Uterus (tissue), 4 donors: ENCODE data around the gene SYNRG. TPM values are rescaled to one million over a fixed set of nuclear protein-coding genes. Genes with fewer than 3 reads are reported as not detected.

Experiments
- DNase-seq, 2 donors: peaks; one replicate each; pipeline ENCODE4 v3.0.0-alpha.2; 2019 to 2020
- H3K27ac ChIP-seq, 2 donors: fragments of 200-600 bp; sonication (generic); 1 replicate in 1 of 2; 2 replicates in 1 of 2; pipeline ENCODE4 v1.5.1; 2016 to 2018
- H3K27me3 ChIP-seq, 2 donors: fragments of 200-600 bp; sonication (generic); one replicate each; pipeline ENCODE4 v1.5.1; 2018 to 2019; ENCODE audit warnings: control low read depth in 1 of 2
- H3K36me3 ChIP-seq, 2 donors: fragments of 200-600 bp; sonication (generic); one replicate each; pipeline ENCODE4 v1.5.1; 2019; ENCODE audit warnings: control low read depth in 1 of 2
- H3K4me1 ChIP-seq, 2 donors: fragments of 200-600 bp; sonication (generic); one replicate each; pipeline ENCODE4 v1.5.1; 2018 to 2019; ENCODE audit warnings: control low read depth in 1 of 2
- H3K4me3 ChIP-seq, 2 donors: fragments of 200-600 bp; sonication (generic); 1 replicate in 1 of 2; 2 replicates in 1 of 2; pipeline ENCODE4 v1.5.1; 2018 to 2019; ENCODE audit warnings: mild to moderate bottlenecking in 1 of 2
- H3K9me3 ChIP-seq, 2 donors: fragments of 200-600 bp; sonication (generic); one replicate each; pipeline ENCODE4 v1.5.1; 2019; ENCODE audit warnings: control low read depth in 1 of 2
- CTCF ChIP-seq, 4 experiments: fragments of 200-600 bp in 2 of 4; fragments of 450-650 bp in 2 of 4; sonication (generic) in 2 of 4; IDR thresholded peaks; one replicate each; pipeline ENCODE4 v1.5.1; 2016 to 2019; ENCODE audit warnings: antibody characterized with exemption in 4 of 4, mild to moderate bottlenecking in 2 of 4, moderate library complexity in 1 of 4
- POLR2A ChIP-seq, 2 donors: fragments of 450-650 bp; IDR thresholded peaks; one replicate each; pipeline ENCODE4 v1.6.1; 2016; ENCODE audit warnings: antibody characterized with exemption in 2 of 2, mild to moderate bottlenecking in 1 of 2, moderate library complexity in 1 of 2
- intact Hi-C: fragments of 100-400 bp; cut with DNase I; formaldehyde crosslinking; loops from one replicate; pipeline ENCODE4 v1.15.1; 2023; ENCODE audit warnings: low total_unique reads
- total RNA-seq, 4 donors: library from RNA; depleted of rRNA in 3 of 4; stranded (reverse); fragments of >200 nt in 3 of 4; gene quantifications; one replicate each; pipeline versions ENCODE4 v1.1.0 to v1.2.4, GENCODE V29; 2014 to 2023
- donor health status: DM: yes; HTN: yes; CAD: no.

The SYNRG gene
- total RNA-seq, 4 donors from 2014 or later, result 14.4 to 92.0 (median 41.6) TPM

DNA sequence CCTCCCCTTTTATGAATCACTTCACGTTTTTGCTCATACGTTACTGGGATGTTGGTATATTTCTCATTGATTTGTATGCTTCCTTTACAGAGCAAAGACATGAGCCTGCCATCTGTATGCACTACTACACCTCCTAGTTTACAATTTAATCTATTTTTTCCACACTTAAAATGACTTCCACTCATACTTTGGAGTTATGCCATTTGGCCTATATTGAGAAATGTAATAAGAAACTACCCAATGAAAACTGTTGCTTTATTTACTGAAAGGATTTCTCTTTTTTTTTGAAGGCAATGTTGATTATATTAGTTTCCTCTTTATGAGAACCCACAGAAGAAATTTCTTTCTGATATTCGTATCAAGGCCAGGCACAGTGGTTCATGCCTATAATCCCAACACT lies 76.5 kb downstream of the SYNRG start:
- intact Hi-C loops, result no loop called here
- Histone ChIP-seq H3K27me3 (no peaks in the 10 kb centered on the region), H3K27ac (no peak overlapping the region), H3K4me3 (no peak overlapping the region), H3K36me3 (no peaks in the 10 kb centered on the region), H3K4me1 (no peaks in the 10 kb centered on the region), H3K9me3 (no peaks in the 10 kb centered on the region)
- DNase-seq, result no peak
- TF ChIP-seq POLR2A (IDR thresholded peaks at IDR 0.05) (no peak), CTCF (IDR thresholded peaks at IDR 0.05) (no peak)

GRCh38 chr17:37530420-37530819 lies 78.8 kb downstream of the SYNRG start:
- Histone ChIP-seq H3K4me1 (no peaks in the 10 kb centered on the region), H3K27ac (no peak overlapping the region), H3K36me3 (no peaks in the 10 kb centered on the region), H3K4me3 (no peak overlapping the region), H3K27me3 (no peaks in the 10 kb centered on the region), H3K9me3 (no peaks in the 10 kb centered on the region)
- DNase-seq, result no peak
- no peak for TF ChIP-seq POLR2A (IDR thresholded peaks at IDR 0.05)
- no peak for TF ChIP-seq CTCF (IDR thresholded peaks at IDR 0.05)
- intact Hi-C loops, result no loop called here

DNA sequence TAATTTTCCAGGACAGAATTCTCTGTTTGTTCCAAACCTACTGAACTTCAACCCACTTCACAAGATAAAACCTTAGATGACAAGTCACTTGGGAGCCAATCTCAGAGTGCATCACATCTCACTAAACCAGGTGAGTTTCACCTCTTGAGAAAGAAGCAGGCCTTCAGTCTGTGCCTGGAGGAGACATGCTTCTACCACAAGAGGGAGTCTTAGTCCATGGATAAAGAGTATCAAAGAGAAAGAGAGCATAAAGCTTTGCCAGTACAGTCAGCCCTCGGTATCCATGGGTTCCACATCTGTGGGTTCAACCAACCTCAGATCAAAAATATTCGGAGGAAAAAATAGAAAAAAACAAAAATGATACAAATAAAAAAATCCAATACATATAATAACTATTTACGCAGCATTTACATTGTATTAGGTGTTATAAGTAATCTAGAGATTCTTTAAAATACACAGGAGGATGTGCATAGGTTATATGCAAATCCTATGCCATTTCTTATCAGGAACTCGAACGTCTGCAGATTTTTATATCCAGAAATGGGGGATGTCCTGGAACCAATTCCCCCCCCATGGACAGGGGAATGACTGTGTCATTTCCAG lies 81.9 kb downstream of the SYNRG start:
- H3K9me3 ChIP-seq, result no peaks in the 10 kb centered on the region
- DNase-seq, result no peak
- no peaks in the 10 kb centered on the region for H3K36me3 ChIP-seq
- H3K27me3 ChIP-seq, result no peaks in the 10 kb centered on the region
- intact Hi-C loops, result no loop called here
- no peak overlapping the region for H3K4me3 ChIP-seq
- TF ChIP-seq POLR2A (IDR thresholded peaks at IDR 0.05) (no peak), CTCF (IDR thresholded peaks at IDR 0.05) (peak in 3 of 4 experiments; percentile 24 to 34 (median 30))
- H3K4me1 ChIP-seq, result no peaks in the 10 kb centered on the region
- no peak overlapping the region for H3K27ac ChIP-seq

- no peak overlapping the region for H3K4me3 ChIP-seq
- no peaks in the 10 kb centered on the region for H3K27me3 ChIP-seq
- no peaks in the 10 kb centered on the region for H3K4me1 ChIP-seq
- H3K36me3 ChIP-seq, result no peaks in the 10 kb centered on the region
- intact Hi-C loops, result no loop called here
- no peak overlapping the region for H3K27ac ChIP-seq
- TF ChIP-seq POLR2A (IDR thresholded peaks at IDR 0.05) (no peak), CTCF (IDR thresholded peaks at IDR 0.05) (no peak)
- no peak for DNase-seq
- H3K9me3 ChIP-seq, result no peaks in the 10 kb centered on the region
These were observed 85.5 kb downstream of the SYNRG start for GRCh38 chr17:37523715-37524219.

GRCh38 chr17:37521821-37522220 lies 87.4 kb downstream of the SYNRG start:
- H3K9me3 ChIP-seq, result no peaks in the 10 kb centered on the region
- TF ChIP-seq POLR2A (IDR thresholded peaks at IDR 0.05) (no peak), CTCF (IDR thresholded peaks at IDR 0.05) (no peak)
- H3K27ac ChIP-seq, result no peak overlapping the region
- H3K4me3 ChIP-seq, result no peak overlapping the region
- H3K36me3 ChIP-seq, result no peaks in the 10 kb centered on the region
- no peak for DNase-seq
- no peaks in the 10 kb centered on the region for H3K4me1 ChIP-seq
- intact Hi-C loops, result no loop called here
- H3K27me3 ChIP-seq, result no peaks in the 10 kb centered on the region
